Hindlimb muscle (tissue), 1 donor: ENCODE measurements around the gene CLEC18A. TPM values are rescaled to one million over a fixed set of nuclear protein-coding genes. Genes with fewer than 3 reads are reported as not detected.
"Not testable (repeated sequence)": the region's sequence is repeated elsewhere in the genome, so short reads cannot be mapped to it uniquely, and the experiment has no call there.

Experiments
- DNase-seq: peaks from one replicate; pipeline ENCODE4 v3.0.0-alpha.2; 2013
- polyA plus RNA-seq: library from polyadenylated mRNA; unstranded; fragments of 120-200 nt; gene quantifications from one replicate; pipeline ENCODE4 v1.2.1, GENCODE V29; 2013; ENCODE audit not compliant: insufficient read length

The CLEC18A gene
- polyA plus RNA-seq, 1 donor: 0.68 TPM

DNA sequence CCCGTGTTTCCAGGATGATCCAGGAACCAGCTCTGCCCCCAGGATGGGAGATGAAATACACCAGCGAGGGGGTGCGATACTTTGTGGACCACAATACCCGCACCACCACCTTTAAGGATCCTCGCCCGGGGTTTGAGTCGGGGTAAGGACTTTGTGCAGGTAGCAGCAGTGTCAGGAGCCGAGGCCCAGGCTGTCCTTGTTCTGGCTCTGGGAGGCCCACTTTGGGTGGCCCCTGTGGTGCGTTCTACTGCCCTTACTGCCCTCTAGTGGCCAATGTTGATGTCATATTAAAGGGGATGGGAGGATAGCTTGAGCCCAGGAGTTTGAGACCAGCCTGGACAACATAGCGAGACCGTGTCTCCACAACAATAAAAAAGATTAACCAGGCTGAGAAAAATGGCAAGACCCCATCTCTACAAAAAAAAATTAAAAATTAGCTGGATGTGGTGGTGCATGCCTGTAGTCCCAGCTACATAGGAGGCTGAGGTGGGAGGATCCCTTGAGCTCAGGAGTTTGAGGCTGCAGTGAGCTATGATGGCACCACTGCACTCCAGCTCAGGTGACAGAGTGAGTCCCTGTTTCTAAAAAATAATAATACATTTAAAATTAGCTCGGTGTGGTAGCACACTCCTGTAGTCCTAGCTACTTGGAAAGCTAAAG, 20.9 kb upstream of the CLEC18A start:
- DNase-seq: peak; percentile 47

DNA sequence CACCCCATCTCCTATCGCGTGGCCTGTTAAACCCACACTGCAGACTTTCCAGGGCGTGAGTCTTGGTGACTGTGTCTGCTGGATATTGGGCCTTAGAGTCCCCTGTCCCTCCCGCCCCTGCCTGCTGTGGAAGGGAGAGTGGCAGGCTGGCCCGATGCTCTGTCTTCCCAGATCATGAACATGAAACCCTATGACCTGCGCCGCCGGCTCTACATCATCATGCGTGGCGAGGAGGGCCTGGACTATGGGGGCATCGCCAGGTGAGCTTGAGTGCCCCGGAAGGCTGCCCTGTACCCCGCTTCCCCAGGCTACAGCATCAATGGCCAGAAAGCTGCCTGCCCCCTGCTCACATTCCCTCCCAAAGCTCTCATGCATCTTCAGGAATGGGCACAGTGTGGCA, 19.5 kb upstream of the CLEC18A start:
- DNase-seq: no peak

- no peak for DNase-seq
These were observed 18.9 kb upstream of the CLEC18A start for GRCh38 chr16:69932228-69932627.

DNA sequence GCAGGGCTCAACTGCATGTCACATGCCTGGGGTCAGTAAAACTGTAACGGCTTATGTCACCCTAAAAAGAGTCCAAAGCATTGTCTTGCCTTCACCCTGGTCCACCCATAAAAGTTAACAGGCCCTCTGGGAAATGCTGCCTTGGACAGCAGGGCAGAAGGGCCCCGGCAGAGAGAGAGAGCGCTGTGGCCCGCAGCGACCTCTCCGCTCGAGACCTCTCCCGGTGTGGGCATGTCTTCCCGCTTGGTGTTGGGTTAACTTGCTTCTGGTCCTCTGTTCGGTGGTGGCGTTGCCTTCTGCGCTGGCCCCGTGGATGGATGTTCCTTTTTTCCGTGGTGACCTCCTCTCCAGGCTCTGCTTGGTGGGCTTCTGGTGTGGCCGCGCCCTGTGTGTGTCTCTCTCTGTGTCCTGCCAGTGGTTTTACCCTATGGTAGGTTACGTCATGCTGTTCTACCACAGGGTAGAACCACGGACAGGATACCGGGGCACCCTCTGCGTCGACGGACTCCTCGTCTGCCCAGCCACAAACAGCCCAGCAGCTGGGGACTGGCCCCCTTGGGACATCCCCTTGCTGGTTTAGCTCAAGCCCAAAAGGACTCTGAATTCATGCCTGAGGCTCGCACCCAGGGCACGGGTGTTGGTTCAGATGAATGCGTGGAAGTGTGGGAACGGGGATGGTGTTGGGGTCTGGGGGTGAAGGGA, 18.3 kb upstream of the CLEC18A start:
- DNase-seq: no peak

DNA sequence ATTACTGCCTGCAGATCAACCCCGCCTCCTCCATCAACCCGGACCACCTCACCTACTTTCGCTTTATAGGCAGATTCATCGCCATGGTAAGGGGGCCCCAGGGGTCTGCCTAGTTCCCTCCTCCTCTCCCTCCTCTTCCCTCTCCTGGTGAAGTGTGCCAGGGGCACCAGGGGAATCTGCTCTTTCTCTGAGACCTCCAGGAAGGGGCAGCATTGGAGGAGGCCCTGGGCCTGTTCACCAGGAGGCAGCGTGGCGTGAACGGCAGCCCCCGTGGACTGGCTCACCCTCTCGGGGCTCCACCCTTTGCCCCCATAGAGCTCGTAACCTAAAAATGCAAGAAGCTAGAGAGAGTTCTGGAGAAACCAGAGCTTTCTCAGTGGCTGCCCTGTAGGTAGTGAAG, 17.1 kb upstream of the CLEC18A start:
- DNase-seq: no peak

DNA sequence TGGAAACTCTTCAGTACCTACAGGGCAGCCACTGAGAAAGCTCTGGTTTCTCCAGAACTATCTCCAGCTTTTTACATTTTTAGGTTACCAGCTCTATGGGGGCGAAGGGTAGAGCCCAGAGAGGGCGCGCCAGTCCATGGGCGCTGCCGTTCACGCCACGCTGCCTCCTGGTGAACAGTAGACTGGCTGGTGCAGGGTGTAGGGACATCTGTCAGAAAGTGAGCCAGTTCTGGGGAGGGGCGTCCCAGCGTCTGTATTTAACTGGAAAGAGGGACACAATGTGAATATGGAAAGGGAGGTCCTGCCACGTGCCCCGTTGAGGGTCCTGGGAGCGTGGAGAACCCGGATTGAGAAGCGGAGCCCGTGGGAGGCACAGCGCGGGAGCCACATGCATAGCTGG, 16.4 kb upstream of the CLEC18A start:
- no peak for DNase-seq

DNA sequence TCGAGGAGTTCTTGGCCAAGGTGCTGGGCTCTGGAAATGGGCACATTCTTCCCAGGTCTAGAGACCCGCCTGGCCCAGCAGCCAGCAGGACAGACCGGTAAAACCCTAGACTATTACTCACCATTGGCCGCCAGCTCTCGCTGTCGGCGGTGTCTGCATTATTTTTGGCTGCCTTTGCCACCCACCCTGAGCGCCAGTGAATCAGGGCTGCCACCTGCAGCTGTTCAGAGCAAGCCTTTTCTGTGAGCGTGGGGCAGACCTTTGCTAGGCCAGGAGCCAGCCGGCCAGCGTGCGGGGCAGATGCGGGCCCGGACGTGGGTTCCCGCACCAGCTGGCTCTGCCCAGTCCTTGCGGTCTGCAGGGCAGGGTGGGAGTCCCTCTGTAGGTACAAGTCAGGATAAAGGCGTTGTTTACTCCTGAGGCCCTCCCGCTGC, 15.8 kb upstream of the CLEC18A start:
- no peak for DNase-seq

DNA sequence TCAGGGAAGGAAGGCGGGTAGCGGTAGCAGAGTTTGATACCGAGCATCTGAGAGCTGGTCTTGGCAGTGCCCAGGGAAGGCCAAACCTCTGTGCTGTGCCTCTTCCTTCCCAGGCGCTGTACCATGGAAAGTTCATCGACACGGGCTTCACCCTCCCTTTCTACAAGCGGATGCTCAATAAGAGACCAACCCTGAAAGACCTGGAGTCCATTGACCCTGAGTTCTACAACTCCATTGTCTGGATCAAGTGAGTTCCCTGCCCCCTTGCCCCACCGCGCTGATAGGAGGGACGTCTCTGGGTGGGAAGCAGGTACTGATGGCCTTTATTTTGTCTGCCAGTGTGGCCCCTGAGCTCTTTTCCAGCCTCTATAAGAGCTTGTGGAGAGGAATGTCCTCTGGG, 15.4 kb upstream of the CLEC18A start:
- DNase-seq: no peak

- no peak for DNase-seq
These were observed 14.9 kb upstream of the CLEC18A start for GRCh38 chr16:69936252-69936651.

DNA sequence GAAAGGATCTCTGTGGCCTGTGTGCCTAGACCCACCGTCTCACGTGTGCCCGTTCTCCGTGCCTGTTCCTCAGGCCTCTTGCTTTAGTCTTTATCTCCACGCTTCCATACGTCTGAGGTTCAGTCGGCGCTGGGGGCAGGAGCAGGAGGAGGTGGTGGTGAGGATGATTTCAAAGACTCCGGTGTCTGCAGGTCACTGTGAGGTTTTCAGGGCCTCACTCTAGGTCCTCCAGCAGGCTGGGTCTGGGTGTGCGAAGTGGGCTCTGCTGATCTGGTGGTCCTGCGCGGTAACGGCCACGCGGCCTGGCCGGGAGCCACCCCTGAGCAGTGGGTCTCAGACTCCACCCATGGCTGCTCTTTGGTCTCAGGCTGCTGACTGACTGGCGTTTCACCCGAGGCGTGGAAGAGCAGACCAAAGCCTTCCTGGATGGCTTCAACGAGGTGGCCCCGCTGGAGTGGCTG, 14.4 kb upstream of the CLEC18A start:
- DNase-seq: no peak

DNA sequence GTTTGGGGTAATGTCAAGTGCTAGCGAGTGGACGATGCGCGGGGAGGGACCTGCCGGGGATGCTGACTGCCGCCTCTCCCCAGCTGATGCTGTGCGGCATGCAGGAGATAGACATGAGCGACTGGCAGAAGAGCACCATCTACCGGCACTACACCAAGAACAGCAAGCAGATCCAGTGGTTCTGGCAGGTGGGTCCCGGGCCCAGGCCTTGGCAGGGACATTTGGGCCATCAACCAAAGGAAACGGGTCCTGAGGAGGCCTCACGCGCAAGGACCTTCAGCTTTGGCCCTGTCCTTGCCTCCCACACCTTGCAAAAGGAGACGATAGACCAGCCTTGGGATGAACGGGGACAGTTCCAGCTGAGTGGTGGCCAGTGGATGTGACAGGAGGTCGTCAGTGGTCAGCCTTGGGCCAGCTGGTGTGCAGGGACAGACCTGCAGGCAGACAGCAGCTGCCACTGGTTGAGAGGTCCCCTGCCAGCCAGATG, 13.6 kb upstream of the CLEC18A start:
- DNase-seq: no peak

- DNase-seq: no peak
These were observed 11.9 kb upstream of the CLEC18A start for GRCh38 chr16:69938981-69939820.

DNA sequence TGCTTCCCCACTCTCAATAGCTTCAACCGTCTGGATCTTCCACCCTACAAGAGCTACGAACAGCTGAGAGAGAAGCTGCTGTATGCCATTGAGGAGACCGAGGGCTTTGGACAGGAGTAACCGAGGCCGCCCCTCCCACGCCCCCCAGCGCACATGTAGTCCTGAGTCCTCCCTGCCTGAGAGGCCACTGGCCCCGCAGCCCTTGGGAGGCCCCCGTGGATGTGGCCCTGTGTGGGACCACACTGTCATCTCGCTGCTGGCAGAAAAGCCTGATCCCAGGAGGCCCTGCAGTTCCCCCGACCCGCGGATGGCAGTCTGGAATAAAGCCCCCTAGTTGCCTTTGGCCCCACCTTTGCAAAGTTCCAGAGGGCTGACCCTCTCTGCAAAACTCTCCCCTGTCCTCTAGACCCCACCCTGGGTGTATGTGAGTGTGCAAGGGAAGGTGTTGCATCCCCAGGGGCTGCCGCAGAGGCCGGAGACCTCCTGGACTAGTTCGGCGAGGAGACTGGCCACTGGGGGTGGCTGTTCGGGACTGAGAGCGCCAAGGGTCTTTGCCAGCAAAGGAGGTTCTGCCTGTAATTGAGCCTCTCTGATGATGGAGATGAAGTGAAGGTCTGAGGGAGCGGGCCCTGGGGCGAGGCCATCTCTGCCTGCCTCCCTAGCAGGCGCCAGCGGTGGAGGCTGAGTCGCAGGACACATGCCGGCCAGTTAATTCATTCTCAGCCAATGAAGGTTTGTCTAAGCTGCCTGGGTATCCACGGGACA, 11.1 kb upstream of the CLEC18A start:
- no peak for DNase-seq

GRCh38 chr16:69940676-69941075, 10.5 kb upstream of the CLEC18A start:
- no peak for DNase-seq

GRCh38 chr16:69941251-69942098, 9.7 kb upstream of the CLEC18A start:
- no peak for DNase-seq

DNA sequence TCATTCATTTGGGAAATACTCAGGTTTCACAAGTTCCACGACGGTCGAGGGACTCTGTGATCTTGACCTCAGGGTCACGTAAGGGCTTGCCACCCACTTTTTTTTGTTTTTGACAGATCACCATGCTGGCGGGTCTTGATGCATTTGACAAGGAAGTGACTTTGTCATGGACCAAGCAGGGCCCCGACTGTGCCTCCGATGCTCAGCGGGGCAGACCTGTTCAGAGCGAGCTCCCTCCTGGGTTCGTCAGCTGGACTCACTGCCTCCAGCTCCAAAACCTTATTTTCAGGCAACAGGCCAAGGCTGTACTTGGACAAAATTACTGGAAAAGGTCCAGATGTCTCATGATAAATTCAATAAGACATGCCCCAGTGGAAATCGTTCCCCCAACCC, 9.0 kb upstream of the CLEC18A start:
- no peak for DNase-seq

- no peak for DNase-seq
These were observed 8.4 kb upstream of the CLEC18A start for GRCh38 chr16:69942627-69943170.

GRCh38 chr16:69943241-69944036, 7.7 kb upstream of the CLEC18A start:
- not testable (repeated sequence) for DNase-seq

GRCh38 chr16:69950411-69950810, 723 bp upstream of the CLEC18A start:
- not testable (repeated sequence) for DNase-seq

DNA sequence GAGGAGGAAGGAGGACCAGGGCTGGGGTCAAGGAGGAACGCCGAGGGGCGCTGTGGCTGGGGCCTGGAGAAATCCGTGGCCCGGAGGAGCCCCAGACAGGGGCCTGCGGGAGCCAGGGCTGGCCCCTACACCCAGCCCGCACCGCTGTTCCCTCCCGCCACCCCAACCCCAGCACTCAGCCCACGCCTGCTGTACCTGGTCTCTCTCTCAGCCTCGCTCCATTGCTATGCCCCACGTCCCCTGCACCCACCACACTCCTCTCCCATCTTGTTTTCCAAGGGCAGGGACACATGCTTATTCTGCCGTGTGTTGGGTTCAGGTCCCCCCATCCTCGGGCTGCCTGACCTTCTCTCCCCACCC, 518 bp downstream of the CLEC18A start:
- not testable (repeated sequence) for DNase-seq
